Measurements from ENCODE around the gene AP4M1.

Gene AP4M1

GRCh38 chr7:100087055-100087750, 14.2 kb upstream of the AP4M1 start:
- DNase-seq (ENCODE audit: low read depth) = no peak

- no peak for DNase-seq (ENCODE audit: low read depth)
These were observed 13.3 kb upstream of the AP4M1 start for GRCh38 chr7:100088095-100088620.

DNA sequence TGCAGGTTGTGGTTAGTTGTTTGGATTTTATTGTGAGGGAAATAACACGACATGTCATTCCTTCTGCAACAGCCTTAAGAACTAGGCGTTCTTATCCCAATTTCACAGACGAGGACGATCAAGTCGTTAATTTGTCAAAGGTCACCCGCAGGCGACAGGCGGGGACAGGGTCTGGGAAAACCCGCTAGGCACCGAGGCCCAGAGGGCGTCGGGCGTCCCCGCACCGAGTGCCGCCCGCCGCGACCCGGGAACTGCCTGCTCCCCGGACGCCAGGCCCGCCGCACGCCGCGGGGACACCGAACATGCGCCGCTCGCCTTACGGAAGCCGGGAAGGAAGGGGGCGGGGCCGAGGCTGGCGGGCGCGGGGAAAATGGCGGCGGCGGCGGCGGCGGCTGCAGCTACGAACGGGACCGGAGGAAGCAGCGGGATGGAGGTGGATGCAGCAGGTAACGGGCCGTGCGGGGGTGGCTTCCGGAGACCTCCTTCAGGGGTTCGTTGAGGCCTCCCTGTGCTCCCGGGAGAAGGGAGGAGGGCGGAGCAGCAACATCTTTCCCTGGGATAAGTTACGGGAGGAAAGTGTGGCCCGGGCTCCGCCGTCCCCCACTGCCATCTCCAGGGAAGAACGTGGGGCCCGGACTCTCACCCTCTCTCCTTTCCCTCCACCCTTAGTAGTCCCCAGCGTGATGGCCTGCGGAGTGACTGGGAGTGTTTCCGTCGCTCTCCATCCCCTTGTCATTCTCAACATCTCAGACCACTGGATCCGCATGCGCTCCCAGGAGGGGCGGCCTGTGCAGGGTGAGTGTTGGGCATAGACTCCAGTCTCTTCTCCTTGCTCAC, 12.6 kb upstream of the AP4M1 start, which contains the start of gene COPS6:
Gene COPS6, plus strand, starts transcription at position 349 of the 837 bp plus-strand sequence. Its CDS starts 22 bp downstream, at position 371.
- peak; percentile 81 for DNase-seq (ENCODE audit: low read depth)

DNA sequence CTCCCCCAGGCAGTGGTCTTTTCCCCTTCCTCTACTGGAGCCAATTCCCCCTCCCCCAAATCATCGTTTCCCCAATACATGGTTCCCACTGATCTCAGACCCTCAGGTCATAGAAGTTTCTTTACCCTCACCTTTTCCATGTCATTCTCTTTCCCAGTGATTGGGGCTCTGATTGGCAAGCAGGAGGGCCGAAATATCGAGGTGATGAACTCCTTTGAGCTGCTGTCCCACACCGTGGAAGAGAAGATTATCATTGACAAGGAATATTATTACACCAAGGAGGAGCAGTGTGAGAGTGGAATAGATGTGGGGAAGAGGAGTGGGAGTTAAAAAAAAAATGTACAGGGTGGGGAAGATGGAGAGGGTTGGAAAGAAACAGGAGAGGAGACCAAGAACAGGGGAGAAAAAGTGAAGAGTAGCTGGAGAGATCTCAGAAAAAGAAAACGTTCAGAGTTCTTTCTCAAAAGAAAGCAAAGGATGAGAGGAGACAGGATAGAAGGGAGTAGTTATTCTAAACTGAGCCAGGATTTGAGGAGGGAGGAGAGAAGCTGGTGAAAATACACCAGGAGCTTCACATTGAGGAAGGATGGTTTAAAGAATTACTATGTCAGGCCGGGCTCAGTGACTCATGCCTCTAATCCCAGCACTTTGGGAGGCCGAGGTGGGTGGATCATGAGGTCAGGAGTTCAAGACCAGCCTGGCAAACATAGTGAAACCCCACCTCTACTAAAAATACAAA, 11.8 kb upstream of the AP4M1 start:
- no peak for DNase-seq (ENCODE audit: low read depth)

- no peak for DNase-seq (ENCODE audit: low read depth)
These were observed 10.7 kb upstream of the AP4M1 start for GRCh38 chr7:100090527-100091410.

- DNase-seq (ENCODE audit: low read depth) = no peak
These were observed 9.8 kb upstream of the AP4M1 start for GRCh38 chr7:100091411-100092181.

GRCh38 chr7:100093054-100093453, 8.4 kb upstream of the AP4M1 start:
- DNase-seq (ENCODE audit: low read depth) = no peak

- no peak for DNase-seq (ENCODE audit: low read depth)
These were observed 7.9 kb upstream of the AP4M1 start for GRCh38 chr7:100093498-100093897.

DNA sequence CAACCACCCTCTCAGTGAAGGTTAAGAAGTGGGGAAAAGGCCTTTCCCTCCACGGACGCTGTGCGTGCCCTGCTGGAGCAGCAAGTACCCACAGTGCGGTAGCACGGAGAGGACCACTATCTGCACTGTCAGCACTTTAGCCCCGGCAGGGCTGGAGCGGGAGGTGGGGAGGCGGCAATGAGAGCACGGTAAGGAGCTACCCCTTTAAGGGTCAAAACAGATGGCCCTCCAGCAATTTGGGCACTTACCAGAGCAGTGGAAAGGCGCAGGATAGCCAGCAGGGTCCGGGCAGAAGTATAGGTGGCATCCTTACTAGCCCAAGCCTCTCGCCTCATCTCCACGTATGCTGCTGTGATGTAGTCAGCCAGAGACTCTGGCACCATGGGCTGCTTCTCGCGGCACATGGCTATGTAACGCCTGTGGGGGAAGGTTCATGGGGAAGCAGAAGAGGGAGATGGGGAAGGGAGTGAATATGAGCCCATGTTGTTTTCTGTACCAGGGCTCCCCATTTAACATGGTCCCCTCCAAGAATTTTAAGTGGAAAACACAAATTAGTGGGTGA, 7.4 kb upstream of the AP4M1 start:
- DNase-seq (ENCODE audit: low read depth) = no peak

- DNase-seq (ENCODE audit: low read depth) = no peak
These were observed 6.2 kb upstream of the AP4M1 start for GRCh38 chr7:100095289-100095688.

DNA sequence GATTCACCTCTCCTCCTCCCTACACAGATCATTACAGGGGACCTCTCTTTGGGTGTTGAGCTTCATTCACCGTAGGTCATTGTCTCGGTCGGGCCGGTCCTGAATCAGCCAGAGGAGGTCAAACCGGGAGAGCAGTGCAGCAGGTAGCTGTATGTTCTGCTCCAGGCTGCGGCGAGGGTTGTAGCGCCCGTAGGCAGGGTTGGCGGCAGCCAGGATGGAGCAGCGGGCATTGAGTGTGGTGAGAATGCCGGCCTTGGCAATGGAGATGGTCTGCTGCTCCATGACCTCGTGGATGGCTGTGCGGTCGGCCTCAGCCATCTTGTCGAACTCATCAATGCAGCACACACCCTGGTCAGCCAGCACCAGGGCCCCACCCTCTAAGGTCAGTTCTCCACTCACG, 5.7 kb upstream of the AP4M1 start:
- DNase-seq (ENCODE audit: low read depth) = no peak

GRCh38 chr7:100098913-100099312, 2.5 kb upstream of the AP4M1 start:
- DNase-seq (ENCODE audit: low read depth) = no peak

GRCh38 chr7:100099452-100099851, 2.0 kb upstream of the AP4M1 start:
- DNase-seq (ENCODE audit: low read depth) = no peak

GRCh38 chr7:100100420-100101015, 925 bp upstream of the AP4M1 start:
- DNase-seq (ENCODE audit: low read depth) = peak; percentile 81

DNA sequence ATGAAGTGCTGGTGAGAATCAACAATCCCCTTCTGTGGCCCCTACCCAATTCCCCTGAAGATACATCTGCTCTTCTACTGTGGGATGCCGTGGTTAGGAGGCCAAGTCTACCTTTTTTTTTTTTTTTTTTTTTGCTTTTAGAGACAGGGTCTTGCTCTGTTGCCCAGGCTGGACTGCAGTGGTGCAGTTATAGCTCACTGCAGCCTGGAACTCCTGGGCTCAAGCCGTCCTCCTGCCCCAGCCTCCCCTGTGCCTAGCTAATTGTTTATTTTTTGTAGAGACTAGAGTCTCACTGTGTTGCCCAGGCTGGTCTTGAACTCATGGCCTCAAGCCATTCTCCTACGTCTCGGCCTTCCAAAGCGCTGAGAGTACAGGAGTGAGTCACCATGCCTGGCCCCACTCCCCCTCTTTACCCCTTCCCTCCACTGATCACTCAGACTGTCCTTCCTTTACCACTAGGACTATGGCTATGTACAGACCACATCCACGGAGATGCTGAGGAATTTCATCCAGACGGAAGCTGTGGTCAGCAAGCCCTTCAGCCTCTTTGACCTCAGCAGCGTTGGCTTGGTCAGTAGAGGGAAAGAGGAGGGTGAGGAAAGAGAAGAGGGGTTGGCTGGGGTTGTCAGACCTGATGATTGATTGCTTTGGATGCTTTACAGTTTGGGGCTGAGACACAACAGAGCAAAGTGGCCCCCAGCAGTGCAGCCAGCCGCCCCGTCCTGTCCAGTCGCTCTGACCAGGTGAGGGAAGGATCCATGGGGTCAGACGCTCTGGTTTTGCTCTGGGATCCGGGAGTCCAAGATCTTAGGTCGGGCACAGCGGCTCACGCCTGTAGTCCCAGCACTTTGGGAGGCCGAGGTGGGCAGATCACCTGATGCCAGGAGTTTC, 1.8 kb downstream of the AP4M1 start:
- DNase-seq (ENCODE audit: low read depth) = no peak

DNA sequence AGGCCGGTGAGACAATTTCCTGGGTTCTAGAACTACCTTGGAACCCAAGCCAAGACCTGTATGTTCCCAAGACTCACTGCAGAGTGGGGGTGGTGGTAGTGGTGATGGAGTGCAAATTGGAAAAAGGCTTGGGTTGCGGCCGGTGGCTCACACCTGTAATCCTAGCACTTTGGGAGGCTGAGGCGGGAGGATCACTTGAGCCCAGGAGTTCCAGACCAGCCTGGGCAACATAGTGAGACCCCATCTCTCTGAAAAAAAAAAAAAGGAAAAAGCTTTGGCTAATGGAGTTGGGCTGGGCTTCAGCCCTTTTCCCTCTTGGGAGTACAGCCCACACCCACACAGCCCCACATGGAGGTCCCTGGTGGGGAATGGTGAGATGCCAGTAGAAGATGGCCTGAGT, 4.1 kb downstream of the AP4M1 start:
- DNase-seq (ENCODE audit: low read depth) = no peak

DNA sequence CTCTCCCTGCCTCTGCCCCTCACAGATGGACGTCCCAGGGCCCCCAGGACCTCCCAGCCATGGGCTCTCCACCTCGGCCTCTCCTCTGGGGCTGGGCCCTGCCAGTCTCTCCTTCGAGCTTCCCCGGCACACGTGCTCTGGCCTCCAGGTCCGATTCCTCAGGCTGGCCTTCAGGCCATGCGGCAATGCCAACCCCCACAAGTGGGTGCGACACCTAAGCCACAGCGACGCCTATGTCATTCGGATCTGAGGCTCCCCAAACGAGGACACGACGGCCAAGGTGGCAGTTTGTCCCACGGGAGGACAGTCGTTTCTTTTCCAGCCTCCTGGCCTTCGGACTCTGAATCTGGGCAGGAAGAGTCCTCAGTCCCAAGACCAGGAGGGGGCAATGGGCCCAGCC, 5.2 kb downstream of the AP4M1 start:
- DNase-seq (ENCODE audit: low read depth) = no peak

- no peak for DNase-seq (ENCODE audit: low read depth)
These were observed 5.8 kb downstream of the AP4M1 start for GRCh38 chr7:100107125-100107737.

Measured in activated T-helper 9 cell treated with anti-CD3 and anti-CD28 coated beads, Interleukin-2, amount 50 U/mL, for 16 hours (primary cell).